C4-2B (cell line): ENCODE results near the gene VAC14.

Experiments used
- CTCF ChIP-seq: fragments of 450-650 bp; conservative IDR thresholded peaks from 2 replicates; pipeline ENCODE4 v1.5.1; 2017; ENCODE audit warnings: mild to moderate bottlenecking
- ZFX ChIP-seq: fragments of 450-650 bp; IDR thresholded peaks from 2 replicates; pipeline ENCODE4 v1.6.1; 2017

- TF ChIP-seq CTCF (no peak), ZFX (no peak)
Measured at GRCh38 chr16:70712942-70713341, 88.0 kb downstream of the VAC14 start.
